Spleen (tissue), 7 donors: Measurements from ENCODE around the gene PSMA6.

ENCODE experiments used
- POLR2A ChIP-seq, 3 donors: fragments of 450-650 bp; IDR thresholded peaks; one replicate each; pipeline ENCODE4 v1.5.1; 2017; ENCODE audit warnings: antibody characterized with exemption in 3 of 3, mild to moderate bottlenecking in 1 of 3
- POLR2AphosphoS5 ChIP-seq, 3 donors: sonication (generic); formaldehyde crosslinking; IDR thresholded peaks; one replicate each; pipeline ENCODE4 v1.5.1; 2017; ENCODE audit warnings: antibody characterized with exemption in 3 of 3
- TF ChIP-seq, protein P1 (sequence below), 11 experiments: fragments of 200-600 bp in 7 of 11; fragments of 450-650 bp in 4 of 11; sonication (generic) in 4 of 11; IDR thresholded peaks in 8 of 11; conservative IDR thresholded peaks in 3 of 11; 1 replicate in 7 of 11; 2 replicates in 4 of 11; pipeline versions ENCODE4 v1.4.0 to v1.8.0; 2016 to 2021; ENCODE audit warnings: antibody characterized with exemption in 11 of 11, inconsistent platforms in 4 of 11, mild to moderate bottlenecking in 1 of 11
- donor health status: DM: no; HTN: no; CAD: no; lungs with moderate emphysema.
- donor health status: DM: no; HTN: no; CAD: no.
- donor health status: DM: no; HTN: no; CAD: no.

GRCh38 chr14:35244542-35244941 is 47.6 kb upstream of the PSMA6 start:
- TF ChIP-seq, protein P1, sequence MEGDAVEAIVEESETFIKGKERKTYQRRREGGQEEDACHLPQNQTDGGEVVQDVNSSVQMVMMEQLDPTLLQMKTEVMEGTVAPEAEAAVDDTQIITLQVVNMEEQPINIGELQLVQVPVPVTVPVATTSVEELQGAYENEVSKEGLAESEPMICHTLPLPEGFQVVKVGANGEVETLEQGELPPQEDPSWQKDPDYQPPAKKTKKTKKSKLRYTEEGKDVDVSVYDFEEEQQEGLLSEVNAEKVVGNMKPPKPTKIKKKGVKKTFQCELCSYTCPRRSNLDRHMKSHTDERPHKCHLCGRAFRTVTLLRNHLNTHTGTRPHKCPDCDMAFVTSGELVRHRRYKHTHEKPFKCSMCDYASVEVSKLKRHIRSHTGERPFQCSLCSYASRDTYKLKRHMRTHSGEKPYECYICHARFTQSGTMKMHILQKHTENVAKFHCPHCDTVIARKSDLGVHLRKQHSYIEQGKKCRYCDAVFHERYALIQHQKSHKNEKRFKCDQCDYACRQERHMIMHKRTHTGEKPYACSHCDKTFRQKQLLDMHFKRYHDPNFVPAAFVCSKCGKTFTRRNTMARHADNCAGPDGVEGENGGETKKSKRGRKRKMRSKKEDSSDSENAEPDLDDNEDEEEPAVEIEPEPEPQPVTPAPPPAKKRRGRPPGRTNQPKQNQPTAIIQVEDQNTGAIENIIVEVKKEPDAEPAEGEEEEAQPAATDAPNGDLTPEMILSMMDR (IDR thresholded peaks at IDR 0.05 in 8 of 11, conservative IDR thresholded peaks at IDR 0.05 in 3 of 11): no peak
- TF ChIP-seq POLR2A (IDR thresholded peaks at IDR 0.05) (no peak), POLR2AphosphoS5 (IDR thresholded peaks at IDR 0.05) (no peak)
